Loucy (cell line): ENCODE results near the gene VEPH1.

Source experiments
- EZH2phosphoT487 ChIP-seq: fragments of 200-600 bp; IDR thresholded peaks from 2 replicates; pipeline ENCODE4 v1.6.1; 2018; ENCODE audit warnings: antibody characterized with exemption, mild to moderate bottlenecking, moderate library complexity, borderline replicate concordance
- TF ChIP-seq, protein P1 (sequence below): fragments of 200-600 bp; sonication (generic); conservative IDR thresholded peaks from 2 replicates; pipeline ENCODE4 v1.5.1; 2014; ENCODE audit warnings: mild to moderate bottlenecking, antibody characterized with exemption, low read length

DNA sequence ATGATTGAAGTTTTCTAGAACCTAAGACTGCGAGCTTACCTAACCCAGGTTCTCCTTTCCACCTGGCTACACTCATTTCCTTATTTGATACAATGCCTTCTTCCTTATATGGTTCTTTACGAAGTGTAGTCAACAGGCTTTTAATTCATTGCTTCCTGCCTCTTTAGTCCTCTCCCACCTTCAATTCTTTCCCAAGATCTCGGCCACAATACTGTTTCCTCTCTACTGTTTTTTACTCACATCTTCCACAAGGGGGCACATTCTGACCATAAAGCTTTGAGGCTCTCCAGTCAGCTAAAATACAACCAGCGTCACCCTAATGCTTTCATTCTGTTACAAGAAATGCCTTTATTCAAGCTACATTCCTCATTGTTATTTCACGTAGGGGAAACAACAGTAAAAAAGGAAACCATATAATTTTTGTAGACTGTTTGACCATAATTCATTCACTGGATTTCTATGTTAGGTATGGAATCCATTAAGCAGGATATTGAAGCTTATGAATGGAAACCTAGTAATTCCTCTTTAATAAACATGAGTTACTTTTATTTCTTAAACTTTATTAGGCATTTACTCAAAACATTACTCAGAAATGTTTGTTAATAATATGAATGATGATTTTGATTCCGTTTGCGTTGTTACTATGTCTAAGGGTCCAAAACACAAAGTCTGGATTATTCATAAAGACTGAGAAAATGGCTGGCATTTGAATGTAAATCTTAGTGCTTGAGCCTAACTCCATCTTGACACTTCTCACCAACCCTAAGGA is 29.5 kb upstream of the VEPH1 start:
- TF ChIP-seq, protein P1, sequence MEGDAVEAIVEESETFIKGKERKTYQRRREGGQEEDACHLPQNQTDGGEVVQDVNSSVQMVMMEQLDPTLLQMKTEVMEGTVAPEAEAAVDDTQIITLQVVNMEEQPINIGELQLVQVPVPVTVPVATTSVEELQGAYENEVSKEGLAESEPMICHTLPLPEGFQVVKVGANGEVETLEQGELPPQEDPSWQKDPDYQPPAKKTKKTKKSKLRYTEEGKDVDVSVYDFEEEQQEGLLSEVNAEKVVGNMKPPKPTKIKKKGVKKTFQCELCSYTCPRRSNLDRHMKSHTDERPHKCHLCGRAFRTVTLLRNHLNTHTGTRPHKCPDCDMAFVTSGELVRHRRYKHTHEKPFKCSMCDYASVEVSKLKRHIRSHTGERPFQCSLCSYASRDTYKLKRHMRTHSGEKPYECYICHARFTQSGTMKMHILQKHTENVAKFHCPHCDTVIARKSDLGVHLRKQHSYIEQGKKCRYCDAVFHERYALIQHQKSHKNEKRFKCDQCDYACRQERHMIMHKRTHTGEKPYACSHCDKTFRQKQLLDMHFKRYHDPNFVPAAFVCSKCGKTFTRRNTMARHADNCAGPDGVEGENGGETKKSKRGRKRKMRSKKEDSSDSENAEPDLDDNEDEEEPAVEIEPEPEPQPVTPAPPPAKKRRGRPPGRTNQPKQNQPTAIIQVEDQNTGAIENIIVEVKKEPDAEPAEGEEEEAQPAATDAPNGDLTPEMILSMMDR = peak; percentile 96
- TF ChIP-seq EZH2phosphoT487 = no peak
